GM10847 (cell line): ENCODE measurements around the gene INSR.

ENCODE experiments used
- POLR2A ChIP-seq: IDR thresholded peaks from 2 replicates; pipeline ENCODE4 v1.6.1; 2011; ENCODE audit not compliant: insufficient read length; ENCODE audit errors: extremely low read depth

INSR gene

GRCh38 chr19:7307590-7308218 lies 13.5 kb upstream of the INSR start:
- no peak for TF ChIP-seq POLR2A

- TF ChIP-seq POLR2A, result no peak
Observed at GRCh38 chr19:7304200-7304599, 10.0 kb upstream of the INSR start.

- TF ChIP-seq POLR2A, result no peak
Observed at GRCh38 chr19:7303470-7303869, 9.3 kb upstream of the INSR start.

- no peak for TF ChIP-seq POLR2A
Observed at GRCh38 chr19:7301525-7301924, 7.3 kb upstream of the INSR start.

GRCh38 chr19:7297742-7298141 lies 3.5 kb upstream of the INSR start:
- no peak for TF ChIP-seq POLR2A

- no peak for TF ChIP-seq POLR2A
Observed at GRCh38 chr19:7295912-7296536, 1.8 kb upstream of the INSR start.

- no peak for TF ChIP-seq POLR2A
Observed at GRCh38 chr19:7294558-7295212, 471 bp upstream of the INSR start.

- TF ChIP-seq POLR2A, result no peak
Observed at GRCh38 chr19:7292950-7293761, 1.1 kb downstream of the INSR start.

- TF ChIP-seq POLR2A, result no peak
Observed at GRCh38 chr19:7292352-7292949, 1.8 kb downstream of the INSR start.

- TF ChIP-seq POLR2A, result no peak
Observed at GRCh38 chr19:7288977-7289376, 5.2 kb downstream of the INSR start.

- no peak for TF ChIP-seq POLR2A
Observed at GRCh38 chr19:7288131-7288530, 6.1 kb downstream of the INSR start.

GRCh38 chr19:7287722-7288121 lies 6.5 kb downstream of the INSR start:
- no peak for TF ChIP-seq POLR2A

- no peak for TF ChIP-seq POLR2A
Observed at GRCh38 chr19:7280940-7281666, 13.1 kb downstream of the INSR start.

GRCh38 chr19:7272856-7273578 lies 21.2 kb downstream of the INSR start:
- TF ChIP-seq POLR2A, result no peak
